NCI-H2196 (cell line): ENCODE data around the gene COL20A1.

Experiments used
- DNase-seq: peaks from one replicate; lab custom pipeline; 2025; ENCODE audit not compliant: unreplicated experiment; lab: John Stamatoyannopoulos, UW

Gene COL20A1

DNA sequence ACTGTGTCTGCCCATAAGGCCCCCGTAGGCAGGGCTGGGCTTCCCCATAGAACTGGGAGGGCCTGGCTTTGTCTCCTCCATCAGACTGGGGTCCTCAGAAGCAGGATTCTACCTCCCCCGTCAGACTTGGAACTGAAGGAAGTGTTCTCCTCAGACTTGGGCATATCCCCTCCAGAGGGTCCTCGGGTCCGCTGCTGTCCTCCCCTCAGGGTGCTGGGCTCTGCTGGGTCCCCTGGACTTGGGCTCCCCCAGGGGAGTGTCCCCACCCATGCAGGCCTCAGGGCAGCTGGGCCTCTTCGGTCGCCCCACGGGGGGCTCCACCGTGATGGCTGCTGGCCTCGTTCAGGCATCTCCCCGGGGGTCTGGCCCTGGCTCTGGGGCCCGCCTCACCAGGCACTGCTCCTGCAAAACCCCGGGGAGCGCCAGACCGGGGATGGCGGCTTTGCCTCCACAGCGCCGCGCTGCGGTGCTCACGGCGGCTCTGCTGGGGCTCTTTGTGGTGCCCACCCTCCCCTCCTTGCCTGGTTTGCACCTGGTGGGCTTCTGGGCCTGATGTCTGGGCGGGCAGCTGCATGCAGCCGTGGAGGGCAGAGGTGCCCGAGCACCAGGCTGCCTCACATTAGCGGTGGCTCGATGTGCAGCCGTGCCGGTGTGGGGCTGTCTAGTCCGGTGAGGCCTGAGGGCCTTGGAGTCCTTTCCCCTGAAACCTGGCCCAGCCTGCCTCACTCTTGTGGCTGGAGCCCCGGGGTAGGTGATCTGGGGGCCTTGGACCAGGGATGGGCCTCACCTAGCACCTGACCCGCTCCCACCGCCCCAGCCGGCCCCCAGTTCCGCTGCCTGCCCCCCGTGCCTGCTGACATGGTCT, 13.9 kb downstream of the COL20A1 start:
- DNase-seq, result no peak

DNA sequence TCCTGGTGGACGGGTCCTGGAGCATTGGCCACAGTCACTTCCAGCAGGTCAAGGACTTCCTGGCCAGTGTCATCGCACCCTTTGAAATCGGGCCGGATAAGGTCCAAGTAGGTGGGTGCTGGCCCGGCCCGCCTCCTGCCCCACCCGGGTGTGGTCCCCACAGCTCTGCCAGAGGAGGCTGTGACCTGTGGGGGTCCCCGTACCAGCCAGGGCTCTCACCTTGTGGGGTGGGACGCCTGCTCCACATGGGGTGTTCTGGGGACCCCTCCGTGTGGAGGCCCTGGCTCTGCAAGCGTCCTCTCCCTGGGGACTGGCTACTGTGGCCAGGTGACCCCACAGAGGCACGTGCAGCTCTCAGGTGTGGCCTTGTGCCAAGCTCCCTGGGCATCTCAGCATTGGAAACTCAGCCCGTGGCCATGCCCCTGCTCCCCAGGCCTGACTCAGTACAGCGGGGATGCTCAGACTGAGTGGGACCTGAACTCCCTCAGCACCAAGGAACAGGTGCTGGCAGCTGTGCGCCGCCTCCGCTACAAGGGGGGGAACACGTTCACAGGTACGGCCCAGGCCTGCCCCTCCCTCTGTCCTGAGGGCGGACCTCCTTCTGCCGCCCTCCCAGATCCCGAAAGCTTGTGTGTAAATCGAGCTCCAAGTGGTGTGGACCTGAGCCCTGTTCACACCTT, 14.7 kb downstream of the COL20A1 start:
- DNase-seq, result no peak

DNA sequence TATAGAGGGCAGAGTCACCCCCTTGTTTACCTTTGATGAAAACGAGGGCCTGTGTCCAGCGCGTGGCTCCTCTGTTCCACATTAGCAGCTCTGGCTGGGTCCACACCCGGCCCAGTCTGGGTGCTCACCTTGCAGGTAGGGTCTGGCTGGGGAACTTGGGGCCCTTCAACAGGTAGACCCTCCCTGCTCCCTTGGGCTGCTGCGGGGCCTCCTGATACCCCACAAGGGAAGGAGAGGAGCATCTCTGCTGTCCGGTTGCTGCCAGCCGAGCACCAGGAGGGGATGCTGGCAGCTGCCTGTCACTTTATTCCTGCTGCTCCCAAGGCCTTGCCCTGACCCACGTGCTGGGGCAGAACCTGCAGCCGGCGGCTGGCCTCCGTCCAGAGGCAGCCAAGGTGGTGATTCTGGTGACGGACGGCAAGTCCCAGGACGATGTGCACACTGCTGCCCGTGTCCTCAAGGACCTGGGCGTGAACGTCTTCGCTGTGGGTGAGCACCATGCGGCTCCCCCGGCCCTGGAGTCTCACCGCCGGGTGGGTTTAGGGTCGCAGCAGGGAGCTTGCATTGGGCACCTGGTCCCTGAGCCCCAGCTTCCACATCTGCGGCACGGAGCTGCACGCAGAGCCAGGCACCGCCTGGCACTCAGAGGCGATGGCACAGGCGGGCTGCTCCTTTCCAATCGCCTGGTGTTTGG, 15.4 kb downstream of the COL20A1 start:
- no peak for DNase-seq

DNA sequence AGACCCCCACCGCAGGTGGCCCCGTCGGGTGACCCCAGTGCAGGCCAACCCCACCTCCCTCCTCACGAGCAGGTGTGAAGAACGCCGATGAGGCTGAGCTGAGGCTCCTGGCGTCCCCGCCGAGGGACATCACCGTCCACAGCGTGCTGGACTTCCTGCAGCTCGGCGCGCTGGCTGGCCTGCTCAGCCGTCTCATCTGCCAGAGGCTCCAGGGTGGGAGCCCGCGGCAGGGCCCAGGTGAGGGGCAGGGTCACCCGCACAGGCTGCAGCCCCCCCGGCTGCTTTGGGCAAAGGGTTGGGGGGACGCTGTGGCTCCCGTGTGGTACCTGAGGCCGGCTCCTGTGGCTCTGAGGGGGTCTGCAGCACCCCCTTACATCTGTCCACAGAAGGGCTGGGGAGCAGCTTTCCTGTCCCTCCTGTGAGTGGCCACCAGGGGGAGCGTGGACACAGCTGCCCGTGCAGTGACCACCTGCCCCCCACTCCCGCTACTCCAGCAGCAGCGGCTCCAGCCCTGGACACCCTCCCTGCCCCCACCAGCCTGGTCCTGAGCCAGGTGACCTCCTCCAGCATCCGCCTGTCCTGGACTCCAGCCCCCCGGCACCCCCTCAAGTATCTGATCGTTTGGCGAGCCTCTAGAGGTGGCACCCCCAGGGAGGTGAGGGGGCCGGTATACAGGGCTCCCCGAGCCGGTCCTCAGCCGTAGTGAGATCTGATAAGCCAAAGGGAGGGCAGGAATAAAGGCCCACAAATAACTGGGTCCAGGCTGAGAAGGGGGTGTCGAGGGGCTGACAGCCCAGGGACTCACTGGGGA, 16.5 kb downstream of the COL20A1 start:
- peak; percentile 45 for DNase-seq

DNA sequence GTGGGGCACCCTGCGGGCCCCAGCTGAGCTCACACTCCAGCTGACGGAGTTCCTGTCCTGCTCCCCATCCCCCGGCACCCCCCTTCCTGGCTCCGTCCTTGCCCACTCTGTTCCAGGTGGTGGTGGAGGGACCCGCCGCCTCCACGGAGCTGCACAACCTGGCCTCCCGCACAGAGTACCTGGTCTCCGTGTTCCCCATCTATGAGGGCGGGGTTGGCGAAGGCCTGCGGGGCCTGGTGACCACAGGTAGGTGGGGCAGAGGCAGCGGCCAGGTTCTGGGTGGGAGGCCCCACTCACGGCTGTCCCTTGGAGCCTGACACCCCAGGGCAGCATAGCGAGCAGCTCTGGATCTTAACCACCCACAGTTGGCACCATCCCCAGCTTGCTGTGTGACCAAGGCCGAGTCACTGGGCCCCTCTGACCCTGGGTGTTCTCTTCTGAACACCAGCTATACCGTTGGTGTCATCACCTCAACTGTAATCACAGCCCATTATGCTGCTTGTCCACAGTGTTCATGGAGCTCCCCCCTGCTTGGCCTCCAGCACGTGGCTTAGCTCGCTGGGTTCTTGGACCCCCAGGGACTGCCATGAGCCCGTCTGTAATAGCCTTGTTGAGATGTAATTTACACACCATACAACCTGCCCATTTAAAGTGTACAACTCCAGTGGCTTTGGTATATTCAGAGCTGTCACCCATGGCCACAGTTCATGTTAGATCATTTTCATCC, 17.4 kb downstream of the COL20A1 start:
- DNase-seq, result no peak

DNA sequence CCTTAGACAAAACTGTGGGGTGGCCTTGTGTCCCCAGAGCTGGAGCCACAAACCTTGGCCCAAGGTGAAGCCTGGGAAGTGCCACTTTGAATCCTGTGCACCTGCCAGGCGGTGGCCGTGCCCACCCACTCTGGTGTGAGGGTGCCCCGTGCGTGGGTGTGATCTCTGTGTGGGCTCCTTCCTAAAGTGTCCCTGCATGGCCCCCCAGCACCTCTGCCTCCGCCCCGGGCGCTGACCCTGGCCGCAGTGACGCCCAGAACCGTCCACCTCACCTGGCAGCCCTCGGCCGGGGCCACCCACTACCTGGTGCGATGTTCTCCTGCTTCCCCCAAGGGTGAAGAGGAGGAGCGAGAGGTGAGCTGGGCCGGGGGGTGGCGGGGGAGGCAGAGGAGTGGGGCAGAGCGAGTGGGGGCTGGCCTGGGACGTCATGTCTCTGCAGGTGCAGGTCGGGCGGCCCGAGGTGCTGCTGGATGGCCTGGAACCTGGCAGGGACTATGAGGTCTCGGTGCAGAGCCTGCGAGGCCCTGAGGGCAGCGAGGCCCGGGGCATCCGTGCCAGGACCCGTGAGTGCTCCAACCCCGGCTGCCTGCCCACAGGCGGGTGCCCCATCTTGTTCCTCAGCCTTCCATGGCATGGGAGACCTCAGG, 18.3 kb downstream of the COL20A1 start:
- DNase-seq, result no peak

DNA sequence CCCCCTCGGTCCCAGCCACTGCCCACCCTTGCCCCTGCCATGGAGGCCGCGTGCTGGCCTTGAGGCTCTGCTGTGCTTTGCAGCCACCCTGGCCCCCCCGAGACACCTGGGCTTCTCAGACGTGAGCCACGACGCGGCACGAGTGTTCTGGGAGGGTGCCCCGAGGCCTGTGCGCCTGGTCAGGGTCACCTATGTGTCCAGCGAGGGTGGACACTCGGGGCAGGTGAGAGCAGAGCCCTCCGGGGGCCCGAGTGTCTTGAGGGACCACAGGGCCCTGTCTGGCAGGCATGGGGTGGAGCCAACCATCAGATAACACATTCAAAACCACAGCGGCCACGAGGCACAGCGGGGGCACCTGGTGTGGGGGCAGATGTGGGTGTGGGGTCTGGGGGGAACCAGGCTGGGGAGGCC, 18.9 kb downstream of the COL20A1 start:
- DNase-seq, result no peak

DNA sequence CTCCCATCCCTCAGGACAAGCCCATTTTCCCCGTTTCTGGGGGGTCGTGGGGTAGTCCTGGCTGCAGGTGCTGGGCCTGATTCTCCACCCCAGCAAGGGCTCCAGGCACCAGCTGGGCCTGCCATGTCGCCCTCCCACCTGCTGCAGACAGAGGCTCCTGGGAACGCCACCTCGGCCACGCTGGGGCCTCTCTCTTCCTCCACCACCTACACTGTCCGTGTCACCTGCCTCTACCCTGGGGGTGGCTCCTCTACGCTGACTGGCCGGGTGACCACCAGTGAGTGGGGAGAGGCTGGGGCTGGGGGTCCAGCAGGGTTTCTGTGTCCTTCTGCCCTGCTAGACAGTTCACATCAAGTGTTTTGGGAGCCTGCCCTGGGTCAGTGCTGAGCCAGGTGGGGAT, 19.3 kb downstream of the COL20A1 start:
- no peak for DNase-seq

DNA sequence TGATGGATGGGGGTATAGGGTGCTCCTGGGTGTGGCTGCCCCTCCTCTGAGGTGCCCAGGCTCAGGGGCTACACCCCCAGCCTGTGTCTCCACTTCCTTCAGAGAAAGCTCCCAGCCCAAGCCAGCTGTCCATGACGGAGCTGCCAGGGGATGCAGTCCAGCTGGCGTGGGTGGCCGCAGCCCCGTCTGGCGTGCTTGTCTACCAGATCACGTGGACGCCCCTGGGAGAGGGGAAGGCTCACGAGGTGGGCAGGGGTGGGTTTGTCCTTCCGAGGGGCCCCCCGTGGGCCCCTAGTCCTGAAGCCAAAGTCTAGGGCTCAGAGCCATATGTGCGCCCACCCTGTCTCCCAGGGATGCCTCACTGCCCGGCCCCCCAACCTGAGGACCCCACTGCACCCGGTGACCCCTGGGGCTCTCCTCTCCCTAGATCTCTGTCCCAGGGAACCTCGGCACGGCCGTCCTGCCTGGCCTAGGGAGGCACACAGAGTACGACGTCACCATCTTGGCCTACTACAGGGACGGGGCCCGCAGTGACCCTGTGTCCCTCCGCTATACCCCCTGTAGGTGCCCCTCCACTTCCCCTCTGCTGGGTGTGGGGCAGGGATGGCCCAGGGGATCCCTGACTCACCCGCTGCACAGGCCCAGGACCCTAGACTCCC, 19.8 kb downstream of the COL20A1 start:
- no peak for DNase-seq

DNA sequence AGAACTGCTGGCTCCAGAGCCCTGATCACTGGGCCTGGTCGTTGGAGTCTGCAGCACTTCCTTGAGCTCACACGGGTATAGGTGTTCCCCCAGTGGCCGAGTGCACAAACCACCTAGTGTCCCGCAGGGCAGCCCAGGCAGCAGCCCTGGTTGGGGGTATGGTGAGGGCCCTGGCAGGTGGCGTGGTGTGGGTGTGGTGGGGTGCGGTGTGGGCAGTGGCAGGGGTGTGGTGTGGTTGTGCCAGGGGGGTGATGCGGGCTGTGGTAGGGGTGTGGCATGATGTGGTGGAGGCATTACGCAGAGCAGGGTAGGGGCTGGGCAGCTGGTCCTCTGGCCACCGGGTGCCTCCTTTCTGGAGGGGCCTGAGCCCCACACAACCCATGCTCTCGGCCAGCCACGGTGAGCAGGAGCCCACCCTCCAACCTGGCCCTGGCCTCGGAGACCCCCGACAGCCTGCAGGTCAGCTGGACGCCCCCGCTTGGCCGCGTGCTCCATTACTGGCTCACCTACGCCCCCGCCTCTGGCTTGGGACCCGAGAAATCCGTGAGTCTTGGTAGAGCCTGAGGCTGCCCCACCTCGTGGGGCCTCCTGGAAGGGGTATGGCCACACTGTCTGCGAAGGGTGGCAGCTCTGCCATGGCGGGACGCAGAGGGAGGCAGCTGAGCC, 20.5 kb downstream of the COL20A1 start:
- no peak for DNase-seq

DNA sequence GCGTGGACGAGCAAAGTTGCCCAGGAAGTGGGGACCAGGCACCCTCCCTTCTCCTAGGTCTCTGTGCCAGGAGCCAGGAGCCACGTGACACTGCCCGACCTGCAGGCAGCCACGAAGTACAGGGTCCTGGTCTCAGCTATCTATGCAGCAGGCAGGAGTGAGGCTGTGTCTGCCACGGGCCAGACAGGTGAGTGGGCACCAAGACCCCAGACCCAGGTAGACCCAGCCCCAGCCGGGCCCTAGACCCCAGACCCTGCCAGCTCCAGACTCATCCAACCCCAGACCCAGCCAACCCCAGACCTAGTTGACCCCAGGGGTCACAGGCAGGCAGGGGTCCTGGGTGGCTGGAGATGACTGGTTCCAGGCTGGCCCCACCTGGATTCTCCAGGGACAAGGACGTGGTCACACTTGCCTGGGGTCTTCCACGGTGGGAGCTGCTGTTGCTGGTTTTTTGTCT, 21.1 kb downstream of the COL20A1 start:
- DNase-seq, result peak; percentile 20

DNA sequence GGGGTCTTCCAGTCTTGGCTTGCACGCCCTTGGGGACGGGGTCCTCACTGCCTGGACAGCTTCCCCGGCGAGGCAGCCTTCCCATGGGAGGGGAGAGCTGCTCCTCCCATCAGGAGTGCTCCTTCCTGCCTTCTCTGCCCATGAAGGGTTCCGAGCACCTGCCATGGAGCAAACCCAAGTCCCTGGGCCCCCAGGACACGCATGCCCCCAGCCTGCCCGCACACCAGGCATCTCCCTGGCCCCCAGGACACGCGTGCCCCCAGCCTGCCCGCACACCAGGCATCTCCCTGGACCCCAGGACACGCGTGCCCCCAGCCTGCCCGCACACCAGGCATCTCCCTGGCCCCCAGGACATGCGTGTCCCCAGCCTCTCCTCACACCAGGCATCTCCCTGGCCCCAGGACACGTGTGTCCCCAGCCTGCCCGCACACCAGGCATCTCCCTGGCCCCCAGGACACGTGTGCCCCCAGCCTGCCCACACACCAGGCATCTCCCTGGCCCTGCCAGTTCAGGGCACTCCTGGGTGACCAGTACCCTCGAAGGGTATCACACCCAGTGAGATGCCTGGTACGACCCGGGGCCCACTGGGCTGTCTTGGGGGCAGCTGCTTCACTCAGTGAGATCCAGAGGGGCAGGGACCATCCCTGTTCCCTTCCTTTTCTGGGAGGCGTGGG, 21.7 kb downstream of the COL20A1 start:
- no peak for DNase-seq

DNA sequence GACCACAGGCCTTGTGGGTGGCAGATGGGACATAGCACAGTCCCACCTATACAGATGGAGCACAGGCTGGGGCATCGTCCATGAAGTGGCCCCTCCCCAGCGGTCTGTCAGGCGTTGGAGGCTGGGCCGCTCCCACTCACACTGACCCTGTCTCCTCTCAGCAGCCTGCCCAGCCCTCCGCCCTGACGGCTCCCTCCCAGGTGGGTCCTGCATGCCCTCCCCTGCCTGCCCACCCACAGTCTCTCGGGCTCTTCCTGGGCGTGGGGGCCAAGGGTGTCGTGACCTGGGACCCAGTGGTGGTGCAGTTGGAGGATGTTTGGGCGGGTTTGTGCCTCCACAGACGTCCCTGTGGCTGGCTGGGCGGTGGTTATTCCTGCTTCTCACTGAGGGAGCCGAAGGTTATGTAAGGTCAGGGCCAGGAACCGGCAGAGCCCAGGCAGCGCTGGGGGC, 22.3 kb downstream of the COL20A1 start:
- DNase-seq, result no peak

DNA sequence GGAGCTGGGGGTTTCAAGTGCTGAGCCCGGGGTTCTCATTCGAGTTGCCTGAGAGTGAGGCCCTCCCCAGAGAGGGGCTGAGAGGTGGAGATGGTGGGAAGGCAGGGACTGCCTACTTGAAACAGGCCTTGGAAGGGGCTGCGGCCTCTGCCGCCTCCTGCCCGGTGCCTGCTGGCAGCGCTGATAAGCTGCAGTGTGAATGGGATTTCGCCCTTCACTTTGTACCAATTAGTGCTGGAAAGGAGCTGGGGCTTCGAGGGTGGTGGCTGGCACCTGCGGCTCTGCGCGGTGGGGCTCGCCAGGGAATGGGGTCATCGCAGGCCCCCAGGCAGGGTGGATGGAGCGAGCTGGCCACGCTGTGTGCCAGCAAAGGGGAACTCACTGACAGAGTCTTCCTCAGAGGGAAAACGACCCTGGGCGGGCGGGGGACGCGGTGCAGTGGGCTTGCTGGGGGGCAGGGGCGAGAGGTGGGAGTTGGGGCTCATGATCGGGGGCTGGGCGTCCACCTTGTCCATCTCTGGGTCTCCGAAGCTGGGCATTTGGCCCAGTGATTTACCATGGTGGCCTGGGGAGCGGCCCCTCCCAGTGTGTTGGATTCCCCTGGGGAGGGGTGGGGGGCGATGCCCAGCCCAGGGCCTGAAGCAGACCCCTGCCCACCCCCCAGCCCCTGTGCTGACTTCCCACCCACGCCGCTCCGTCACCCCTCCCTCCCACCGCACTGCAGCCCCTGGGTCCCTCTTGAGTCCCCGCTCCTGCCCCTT, 22.9 kb downstream of the COL20A1 start:
- no peak for DNase-seq

DNA sequence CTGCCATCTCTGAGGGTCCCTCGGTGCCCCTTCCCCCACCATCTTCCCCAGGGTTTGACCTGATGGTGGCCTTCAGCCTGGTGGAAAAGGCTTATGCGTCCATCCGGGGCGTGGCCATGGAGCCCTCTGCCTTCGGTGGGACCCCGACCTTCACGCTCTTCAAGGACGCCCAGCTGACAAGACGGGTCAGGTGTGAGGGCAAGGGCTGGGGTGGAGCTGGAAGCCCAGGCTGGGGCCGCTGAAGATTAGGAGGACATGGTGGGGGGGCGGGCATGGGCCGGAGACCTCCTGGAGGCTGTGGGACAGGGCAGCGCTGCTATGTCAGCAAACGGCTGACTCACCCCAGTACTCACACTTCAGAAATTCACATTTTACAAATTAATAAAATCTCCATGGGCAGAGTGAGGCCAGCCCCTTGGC, 23.5 kb downstream of the COL20A1 start:
- DNase-seq, result no peak

DNA sequence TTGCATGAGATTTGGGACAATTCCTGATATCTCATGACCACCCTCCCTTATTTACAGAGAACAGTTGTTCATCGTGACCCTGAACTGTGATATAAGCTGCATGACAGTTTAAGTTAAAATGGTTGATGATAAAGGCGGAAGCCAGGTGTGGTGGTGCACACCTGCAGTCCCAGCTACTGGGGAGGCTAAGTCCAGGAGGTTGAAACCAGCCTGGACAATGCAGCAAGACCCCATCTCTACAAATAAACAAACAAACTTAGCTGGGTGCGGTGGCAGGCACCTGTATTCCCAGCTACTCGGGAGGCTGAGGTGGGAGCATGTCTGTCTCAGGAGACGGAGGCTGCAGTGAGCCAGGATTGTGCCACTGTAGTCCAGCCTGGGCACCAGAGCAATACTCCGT, 24.1 kb downstream of the COL20A1 start:
- no peak for DNase-seq

DNA sequence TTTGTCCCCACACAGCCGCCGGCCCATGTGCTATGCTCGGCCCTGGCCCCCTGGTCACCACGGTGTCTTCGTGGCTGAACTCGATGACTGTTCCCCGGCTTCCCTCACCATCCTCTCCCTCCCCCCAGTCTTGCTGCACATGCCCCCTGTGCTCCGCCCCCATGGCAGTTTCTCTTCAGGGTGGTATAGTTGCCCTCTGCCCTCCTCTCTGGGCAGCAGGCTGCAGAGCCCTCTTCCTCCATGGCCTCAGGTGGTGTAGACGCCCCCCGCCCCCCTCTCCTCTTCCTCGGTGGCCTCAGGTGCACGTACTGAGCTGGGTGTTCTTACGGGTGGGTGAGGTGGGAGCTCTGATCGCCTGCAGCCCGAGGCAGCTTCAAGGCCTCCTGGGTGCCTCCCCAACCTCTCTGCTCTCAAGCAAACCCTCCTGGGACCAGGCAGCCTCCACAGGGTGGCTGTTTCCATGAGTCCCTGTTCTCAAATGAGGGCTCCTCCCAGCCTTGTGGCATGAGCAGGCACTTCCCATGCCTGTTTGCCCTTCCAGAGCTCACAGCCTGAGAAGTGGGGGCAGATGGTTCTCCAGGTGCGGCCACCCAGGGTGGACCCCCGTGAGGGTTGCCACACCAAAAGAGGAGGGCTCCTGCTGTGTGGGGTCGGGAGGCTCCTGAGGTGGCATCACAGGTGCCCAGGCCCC, 24.8 kb downstream of the COL20A1 start:
- DNase-seq, result no peak
